ENCODE measurements around the gene RNF167. TPM values are rescaled to one million over a fixed set of nuclear protein-coding genes. Genes with fewer than 3 reads are reported as not detected.

The RNF167 gene
- total RNA-seq, 1 donor from 2014 or later, result 106 TPM

GRCh38 chr17:4893721-4894560, 46.1 kb upstream of the RNF167 start:
- no peak for DNase-seq (ENCODE audit: low spot score, unreplicated experiment)
- Mint-ChIP-seq H3K4me1 (ENCODE audit: low read depth) (no peaks in the 10 kb centered on the region), H3K36me3 (ENCODE audit: insufficient read depth) (peaks cover 11% of the 10 kb centered on the region)

GRCh38 chr17:4895121-4895520, 44.9 kb upstream of the RNF167 start:
- no peaks in the 10 kb centered on the region for H3K9me3 Mint-ChIP-seq (ENCODE audit: low read depth)
- peaks cover 8% of the 10 kb centered on the region for H3K36me3 Mint-ChIP-seq (ENCODE audit: insufficient read depth)
- H3K4me1 Mint-ChIP-seq (ENCODE audit: low read depth), result no peaks in the 10 kb centered on the region
- H3K27ac Mint-ChIP-seq, result no peak overlapping the region
- DNase-seq (ENCODE audit: low spot score, unreplicated experiment), result no peak
- peaks cover 9% of the 10 kb centered on the region for H3K27me3 Mint-ChIP-seq
- no peak overlapping the region for H3K4me3 Mint-ChIP-seq (ENCODE audit: low read depth)
- TF ChIP-seq CTCF (IDR thresholded peaks at IDR 0.05; ENCODE audit: unreplicated experiment), result no peak

More at GRCh38 chr17:4893721-4894560, 46.1 kb upstream of the RNF167 start:
- Mint-ChIP-seq H3K27ac (no peak overlapping the region), H3K27me3 (peaks cover 3% of the 10 kb centered on the region), H3K9me3 (ENCODE audit: low read depth) (no peaks in the 10 kb centered on the region), H3K4me3 (ENCODE audit: low read depth) (no peak overlapping the region)
- TF ChIP-seq CTCF (IDR thresholded peaks at IDR 0.05; ENCODE audit: unreplicated experiment), result no peak

GRCh38 chr17:4895657-4896331, 44.3 kb upstream of the RNF167 start:
- no peaks in the 10 kb centered on the region for H3K4me1 Mint-ChIP-seq (ENCODE audit: low read depth)
- DNase-seq (ENCODE audit: low spot score, unreplicated experiment), result no peak
- H3K27ac Mint-ChIP-seq, result no peak overlapping the region
- no peak overlapping the region for H3K4me3 Mint-ChIP-seq (ENCODE audit: low read depth)
- H3K36me3 Mint-ChIP-seq (ENCODE audit: insufficient read depth), result peaks cover 6% of the 10 kb centered on the region
- H3K27me3 Mint-ChIP-seq, result peaks cover 9% of the 10 kb centered on the region
- peak; percentile 12 for TF ChIP-seq CTCF (IDR thresholded peaks at IDR 0.05; ENCODE audit: unreplicated experiment)
- H3K9me3 Mint-ChIP-seq (ENCODE audit: low read depth), result no peaks in the 10 kb centered on the region

- no peaks in the 10 kb centered on the region for H3K4me1 Mint-ChIP-seq (ENCODE audit: low read depth)
- H3K27ac Mint-ChIP-seq, result no peak overlapping the region
- H3K4me3 Mint-ChIP-seq (ENCODE audit: low read depth), result no peak overlapping the region
- H3K36me3 Mint-ChIP-seq (ENCODE audit: insufficient read depth), result peaks cover 6% of the 10 kb centered on the region
- TF ChIP-seq CTCF (IDR thresholded peaks at IDR 0.05; ENCODE audit: unreplicated experiment), result no peak
- no peaks in the 10 kb centered on the region for H3K9me3 Mint-ChIP-seq (ENCODE audit: low read depth)
- peaks cover 9% of the 10 kb centered on the region for H3K27me3 Mint-ChIP-seq
- DNase-seq (ENCODE audit: low spot score, unreplicated experiment), result no peak
Observed at GRCh38 chr17:4896332-4897197, 43.5 kb upstream of the RNF167 start.

- no peaks in the 10 kb centered on the region for H3K4me1 Mint-ChIP-seq (ENCODE audit: low read depth)
- H3K27me3 Mint-ChIP-seq, result peaks cover 10% of the 10 kb centered on the region
- H3K36me3 Mint-ChIP-seq (ENCODE audit: insufficient read depth), result peaks cover 6% of the 10 kb centered on the region
- H3K4me3 Mint-ChIP-seq (ENCODE audit: low read depth), result no peak overlapping the region
- no peaks in the 10 kb centered on the region for H3K9me3 Mint-ChIP-seq (ENCODE audit: low read depth)
- TF ChIP-seq CTCF (IDR thresholded peaks at IDR 0.05; ENCODE audit: unreplicated experiment), result no peak
- no peak for DNase-seq (ENCODE audit: low spot score, unreplicated experiment)
- H3K27ac Mint-ChIP-seq, result no peak overlapping the region
Observed at GRCh38 chr17:4897198-4897687, 42.8 kb upstream of the RNF167 start.

Data from progenitor cell of endocrine pancreas (in vitro differentiated cells).